ENCODE measurements around the gene AJAP1. TPM values are rescaled to one million over a fixed set of nuclear protein-coding genes. Genes with fewer than 3 reads are reported as not detected.

Gene AJAP1
- total and polyA plus RNA-seq, 10 of the 15 experiments (the other 5 are each of a cell fraction or from before 2014, with no cell fraction given), result not detected

- in situ Hi-C loops (cut with MboI) (no loop called here), intact Hi-C loops (cut with micrococcal nuclease; ENCODE audit: unreplicated experiment) (no loop called here)
- SMC1A ChIA-PET (ENCODE audit: uncharacterized antibody, unreplicated experiment), result no interaction called here
- Histone ChIP-seq H3K27ac (ENCODE audit: control insufficient read depth, insufficient read depth) (no peak overlapping the region), H3K9ac (ENCODE audit: control insufficient read depth, insufficient read depth, low read length) (no peak overlapping the region), H4K20me1 (ENCODE audit: control insufficient read depth, insufficient read depth) (no peaks in the 10 kb centered on the region), H3K4me1 (ENCODE audit: control insufficient read depth, insufficient read depth, low read length) (no peaks in the 10 kb centered on the region), H3K36me3 (ENCODE audit: control insufficient read depth in 2 of 2, insufficient read depth in 2 of 2, low read length in 1 of 2) (no peaks in the 10 kb centered on the region), H3K4me3 (no peak overlapping the region), H3K4me2 (ENCODE audit: control insufficient read depth, insufficient read depth) (no peak overlapping the region), H3K79me2 (ENCODE audit: control insufficient read depth, insufficient read depth, low read length) (no peaks in the 10 kb centered on the region), H3K27me3 (replicated peaks in 1 of 2; ENCODE audit: control insufficient read depth in 2 of 2, insufficient read depth in 2 of 2, low read length in 1 of 2) (no peaks in the 10 kb centered on the region), H3K9me3 (replicated peaks; ENCODE audit: control insufficient read depth, insufficient read depth, low read length) (no peaks in the 10 kb centered on the region), H2AFZ (ENCODE audit: control insufficient read depth, low read depth, low read length) (no peak overlapping the region)
- BruUV-seq (replicated peaks), result no TSS peak
- CTCF ChIA-PET, result no interaction called here
- 23% methylated on average over 5 of the region's 5 CpGs for WGBS (ENCODE audit: insufficient coverage, insufficient replicate concordance, low lambda C conversion rate, missing lambda C conversion rate)
- ATAC-seq (no peak), FAIRE-seq (no peak), DNase-seq (ENCODE audit: low read depth, low spot score) (no peak)
- POLR2A ChIA-PET, result no interaction called here
- RAD21 ChIA-PET (ENCODE audit: unreplicated experiment), result no interaction called here
- TF ChIP-seq CTCF (IDR thresholded peaks at IDR 0.05 in 2 of 3, conservative IDR thresholded peaks at IDR 0.05 in 1 of 3; ENCODE audit: control insufficient read depth in 2 of 3, extremely low read depth in 1 of 3, insufficient read depth in 1 of 3, low read depth in 3 of 3, low read length in 3 of 3) (no peak), MTA3 (IDR thresholded peaks at IDR 0.05; ENCODE audit: borderline replicate concordance, low read length) (no peak), TAF1 (IDR thresholded peaks at IDR 0.05; ENCODE audit: borderline replicate concordance, low read depth, low read length) (no peak), ESRRA (IDR thresholded peaks at IDR 0.05; ENCODE audit: low read length) (no peak), RB1 (IDR thresholded peaks at IDR 0.05; ENCODE audit: borderline replicate concordance) (no peak), STAT1 (conservative IDR thresholded peaks at IDR 0.05) (no peak), EP300 (IDR thresholded peaks at IDR 0.05; ENCODE audit: borderline replicate concordance in 1 of 2, control insufficient read depth in 1 of 2, low read depth in 2 of 2, low read length in 2 of 2) (no peak)
Observed at GRCh38 chr1:4621646-4622045, 32.8 kb upstream of the AJAP1 start.
